ENCODE results near the gene MTA1. TPM values are rescaled to one million over a fixed set of nuclear protein-coding genes. Genes with fewer than 3 reads are reported as not detected.

The MTA1 gene
- total and polyA plus RNA-seq, 7 experiments from 2014 or later = 2.8 to 132 (median 117) TPM

GRCh38 chr14:105384041-105384557, 35.5 kb upstream of the MTA1 start:
- POLR2A ChIA-PET = no interaction called here
- Mint-ChIP-seq H3K4me1 (no peaks in the 10 kb centered on the region), H3K9me3 (no peaks in the 10 kb centered on the region), H3K27me3 (no peaks in the 10 kb centered on the region), H3K36me3 (peaks cover 0 to 10% (median 2%) of the 10 kb centered on the region in 5 donors), H3K27ac (no peak overlapping the region), H3K4me3 (no peak overlapping the region)
- Histone ChIP-seq H3K27ac (ENCODE audit: low read depth, low read length) (no peak overlapping the region), H3K9me3 (ENCODE audit: control insufficient read depth in 2 of 3, low read length in 3 of 3) (no peaks in the 10 kb centered on the region), H3K27me3 (ENCODE audit: control insufficient read depth in 2 of 2, insufficient read depth in 2 of 2, low read length in 2 of 2) (no peaks in the 10 kb centered on the region), H3K4me1 (ENCODE audit: control insufficient read depth in 2 of 2, insufficient read depth in 2 of 2, low read length in 2 of 2) (no peaks in the 10 kb centered on the region), H3K4me3 (ENCODE audit: low read length) (no peak overlapping the region), H3K36me3 (ENCODE audit: control insufficient read depth in 2 of 3, insufficient read depth in 3 of 3, low read length in 3 of 3) (peaks cover 0 to 39% (median 3%) of the 10 kb centered on the region in 3 experiments)
- no peak for DNase-seq
- ATAC-seq = no peak
- intact Hi-C loops (cut with micrococcal nuclease) = no loop called here
- CTCF ChIA-PET = no interaction called here

DNA sequence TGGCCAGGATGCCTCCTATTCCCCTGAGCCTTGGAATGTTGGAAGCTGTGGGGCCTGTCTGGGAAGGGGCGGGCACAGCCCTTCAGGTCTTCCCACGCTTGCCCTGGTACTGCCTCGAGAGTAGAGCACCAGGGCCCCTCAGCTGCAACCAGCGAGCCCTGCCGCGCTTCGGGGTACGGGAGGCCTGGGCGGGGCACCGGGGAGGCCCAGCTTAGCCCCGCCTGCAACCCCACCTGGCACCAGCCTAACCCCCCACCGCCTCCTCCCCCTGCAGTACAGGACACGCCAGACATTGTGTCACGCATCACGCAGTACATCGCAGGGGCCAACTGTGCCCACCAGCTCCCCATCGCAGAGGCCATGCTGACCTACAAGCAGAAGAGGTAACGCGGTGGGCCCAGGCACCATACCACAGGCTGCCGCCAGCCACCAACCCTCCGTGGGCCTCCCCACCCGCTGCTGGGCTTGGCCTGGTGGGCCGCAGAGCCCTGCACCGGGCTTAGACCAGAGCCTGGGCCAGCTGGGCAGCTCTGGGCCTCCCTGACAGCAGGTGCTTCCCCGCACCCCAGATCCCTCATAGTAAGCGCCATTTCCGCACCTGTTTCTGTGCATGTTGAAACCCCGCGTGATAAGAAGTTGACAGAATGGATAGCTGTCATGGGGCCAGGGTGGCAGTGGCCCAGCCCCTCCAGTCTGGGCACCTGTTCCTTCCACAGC, 34.9 kb upstream of the MTA1 start:
- CTCF ChIA-PET = no interaction called here
- Mint-ChIP-seq H3K9me3 (no peaks in the 10 kb centered on the region), H3K27me3 (no peaks in the 10 kb centered on the region), H3K4me1 (peaks cover 0 to under 1% (median 0%) of the 10 kb centered on the region in 7 donors), H3K4me3 (no peak overlapping the region), H3K27ac (no peak overlapping the region), H3K36me3 (peaks cover 0 to 10% (median 2%) of the 10 kb centered on the region in 5 donors)
- Histone ChIP-seq H3K4me1 (ENCODE audit: control insufficient read depth in 2 of 2, insufficient read depth in 2 of 2, low read length in 2 of 2) (no peaks in the 10 kb centered on the region), H3K27ac (ENCODE audit: low read depth, low read length) (no peak overlapping the region), H3K4me3 (ENCODE audit: low read length) (no peak overlapping the region), H3K27me3 (ENCODE audit: control insufficient read depth in 2 of 2, insufficient read depth in 2 of 2, low read length in 2 of 2) (no peaks in the 10 kb centered on the region), H3K9me3 (ENCODE audit: control insufficient read depth in 2 of 3, low read length in 3 of 3) (no peaks in the 10 kb centered on the region), H3K36me3 (ENCODE audit: control insufficient read depth in 2 of 3, insufficient read depth in 3 of 3, low read length in 3 of 3) (peaks cover 0 to 39% (median 3%) of the 10 kb centered on the region in 3 experiments)
- DNase-seq (no peak), ATAC-seq (no peak)
- intact Hi-C loops (cut with micrococcal nuclease) = no loop called here
- POLR2A ChIA-PET = no interaction called here

DNA sequence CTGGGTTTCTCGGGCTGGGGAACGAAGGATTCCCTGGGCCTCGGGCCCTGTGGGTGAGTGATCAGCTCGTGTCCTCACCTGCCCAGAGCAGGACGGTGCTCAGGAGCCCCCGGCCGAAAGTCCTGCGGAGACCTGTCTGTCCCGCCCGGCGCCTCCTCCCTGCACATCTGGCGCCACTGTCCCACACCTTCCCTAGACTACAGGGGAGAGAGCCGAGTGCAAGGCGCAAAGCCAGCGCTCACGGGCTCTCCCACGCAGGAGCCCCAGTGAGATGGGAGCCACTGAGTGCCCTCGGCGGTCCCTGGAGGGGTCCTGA, 34.3 kb upstream of the MTA1 start:
- no peak overlapping the region for H3K27ac ChIP-seq (ENCODE audit: low read depth, low read length)
- H3K4me3 Mint-ChIP-seq = no peak overlapping the region
- no peak overlapping the region for H3K27ac Mint-ChIP-seq
- no peak overlapping the region for H3K4me3 ChIP-seq (ENCODE audit: low read length)
- H3K4me1 Mint-ChIP-seq = peaks cover 0 to 5% (median 3%) of the 10 kb centered on the region in 7 donors
- peaks cover 0 to 10% (median 2%) of the 10 kb centered on the region in 5 donors for H3K36me3 Mint-ChIP-seq
- H3K4me1 ChIP-seq (ENCODE audit: control insufficient read depth in 2 of 2, insufficient read depth in 2 of 2, low read length in 2 of 2) = no peaks in the 10 kb centered on the region
- H3K27me3 Mint-ChIP-seq = no peaks in the 10 kb centered on the region
- H3K9me3 ChIP-seq (ENCODE audit: control insufficient read depth in 2 of 3, low read length in 3 of 3) = no peaks in the 10 kb centered on the region
- ChIA-PET POLR2A (no interaction called here), CTCF (no interaction called here)
- intact Hi-C loops (cut with micrococcal nuclease) = no loop called here
- DNase-seq (no peak), ATAC-seq (no peak)
- no peaks in the 10 kb centered on the region for H3K9me3 Mint-ChIP-seq
- no peaks in the 10 kb centered on the region for H3K27me3 ChIP-seq (ENCODE audit: control insufficient read depth in 2 of 2, insufficient read depth in 2 of 2, low read length in 2 of 2)
- H3K36me3 ChIP-seq (ENCODE audit: control insufficient read depth in 2 of 3, insufficient read depth in 3 of 3, low read length in 3 of 3) = peaks cover 0 to 39% (median 3%) of the 10 kb centered on the region in 3 experiments

DNA sequence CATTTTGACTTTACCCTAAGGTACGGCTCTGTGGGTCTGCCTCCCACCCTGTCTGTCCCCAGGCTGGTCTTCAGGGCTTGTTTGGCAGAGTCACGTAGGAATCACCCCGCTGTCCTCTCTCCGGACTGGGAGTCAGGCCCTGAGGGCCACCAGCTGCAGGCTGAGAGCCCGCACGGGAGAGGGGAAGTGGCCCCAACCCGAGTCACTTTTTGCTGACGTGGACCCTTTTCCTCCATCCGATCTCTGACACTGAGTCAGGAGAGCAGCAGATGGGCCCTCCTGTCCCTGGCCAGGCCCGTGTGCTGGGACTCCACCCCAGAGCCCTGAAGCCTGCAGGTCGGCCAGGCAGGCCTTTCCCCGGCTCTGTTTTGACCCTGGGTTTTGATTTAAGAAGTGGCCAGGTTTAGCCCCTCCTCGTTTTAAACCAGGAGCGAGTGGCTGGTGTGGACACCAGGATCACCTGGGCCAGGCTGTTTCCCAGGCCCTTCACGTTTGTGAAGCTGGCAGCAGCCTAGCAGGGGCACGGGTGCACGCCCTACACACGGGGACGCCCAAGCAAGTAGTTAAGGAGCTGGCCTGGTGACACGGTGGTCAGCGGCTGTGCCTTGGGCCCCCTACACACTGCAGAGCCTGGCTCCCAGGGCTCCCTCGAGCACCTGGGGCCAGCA, 33.8 kb upstream of the MTA1 start:
- H3K27me3 ChIP-seq (ENCODE audit: control insufficient read depth in 2 of 2, insufficient read depth in 2 of 2, low read length in 2 of 2) = no peaks in the 10 kb centered on the region
- intact Hi-C loops (cut with micrococcal nuclease) = no loop called here
- peaks cover 0 to 35% (median 3%) of the 10 kb centered on the region in 3 experiments for H3K36me3 ChIP-seq (ENCODE audit: control insufficient read depth in 2 of 3, insufficient read depth in 3 of 3, low read length in 3 of 3)
- no peaks in the 10 kb centered on the region for H3K4me1 ChIP-seq (ENCODE audit: control insufficient read depth in 2 of 2, insufficient read depth in 2 of 2, low read length in 2 of 2)
- no peak overlapping the region for H3K27ac Mint-ChIP-seq
- H3K4me3 ChIP-seq (ENCODE audit: low read length) = no peak overlapping the region
- ATAC-seq = no peak
- no peak overlapping the region for H3K4me3 Mint-ChIP-seq
- POLR2A ChIA-PET = no interaction called here
- H3K9me3 Mint-ChIP-seq = no peaks in the 10 kb centered on the region
- H3K27me3 Mint-ChIP-seq = no peaks in the 10 kb centered on the region
- H3K4me1 Mint-ChIP-seq = peaks cover 0 to 7% (median 4%) of the 10 kb centered on the region in 7 donors
- peaks cover 0 to 10% (median 2%) of the 10 kb centered on the region in 5 donors for H3K36me3 Mint-ChIP-seq
- no peak for DNase-seq
- no peaks in the 10 kb centered on the region for H3K9me3 ChIP-seq (ENCODE audit: control insufficient read depth in 2 of 3, low read length in 3 of 3)
- H3K27ac ChIP-seq (ENCODE audit: low read depth, low read length) = no peak overlapping the region
- CTCF ChIA-PET = no interaction called here

GRCh38 chr14:105386581-105387529, 32.8 kb upstream of the MTA1 start:
- H3K27ac Mint-ChIP-seq = no peak overlapping the region
- intact Hi-C loops (cut with micrococcal nuclease) = no loop called here
- ChIA-PET CTCF (no interaction called here), POLR2A (no interaction called here)
- Histone ChIP-seq H3K27me3 (ENCODE audit: control insufficient read depth in 2 of 2, insufficient read depth in 2 of 2, low read length in 2 of 2) (no peaks in the 10 kb centered on the region), H3K4me3 (ENCODE audit: low read length) (no peak overlapping the region), H3K36me3 (ENCODE audit: control insufficient read depth in 2 of 3, insufficient read depth in 3 of 3, low read length in 3 of 3) (peaks cover 0 to 32% (median 3%) of the 10 kb centered on the region in 3 experiments), H3K4me1 (ENCODE audit: control insufficient read depth in 2 of 2, insufficient read depth in 2 of 2, low read length in 2 of 2) (no peaks in the 10 kb centered on the region), H3K27ac (ENCODE audit: low read depth, low read length) (no peak overlapping the region), H3K9me3 (ENCODE audit: control insufficient read depth in 2 of 3, low read length in 3 of 3) (no peaks in the 10 kb centered on the region)
- H3K4me1 Mint-ChIP-seq = peaks cover 0 to 7% (median 4%) of the 10 kb centered on the region in 7 donors
- ATAC-seq (no peak), DNase-seq (no peak)
- no peaks in the 10 kb centered on the region for H3K9me3 Mint-ChIP-seq
- no peaks in the 10 kb centered on the region for H3K27me3 Mint-ChIP-seq
- H3K4me3 Mint-ChIP-seq = no peak overlapping the region
- peaks cover 0 to 10% (median 2%) of the 10 kb centered on the region in 5 donors for H3K36me3 Mint-ChIP-seq

- no peak overlapping the region for H3K4me3 Mint-ChIP-seq
- ChIA-PET CTCF (no interaction called here), POLR2A (no interaction called here)
- H3K4me1 Mint-ChIP-seq = peaks cover 0 to 7% (median 4%) of the 10 kb centered on the region in 7 donors
- Histone ChIP-seq H3K27me3 (ENCODE audit: control insufficient read depth in 2 of 2, insufficient read depth in 2 of 2, low read length in 2 of 2) (no peaks in the 10 kb centered on the region), H3K9me3 (ENCODE audit: control insufficient read depth in 2 of 3, low read length in 3 of 3) (no peaks in the 10 kb centered on the region), H3K36me3 (ENCODE audit: control insufficient read depth in 2 of 3, insufficient read depth in 3 of 3, low read length in 3 of 3) (peaks cover 0 to 27% (median 3%) of the 10 kb centered on the region in 3 experiments), H3K4me3 (ENCODE audit: low read length) (no peak overlapping the region), H3K27ac (ENCODE audit: low read depth, low read length) (no peak overlapping the region), H3K4me1 (ENCODE audit: control insufficient read depth in 2 of 2, insufficient read depth in 2 of 2, low read length in 2 of 2) (no peaks in the 10 kb centered on the region)
- no peak for ATAC-seq
- peaks cover 0 to 10% (median 2%) of the 10 kb centered on the region in 5 donors for H3K36me3 Mint-ChIP-seq
- no peaks in the 10 kb centered on the region for H3K9me3 Mint-ChIP-seq
- H3K27ac Mint-ChIP-seq = peak overlapping the region in 1 of 9 donors; percentile 40
- DNase-seq = no peak
- no peaks in the 10 kb centered on the region for H3K27me3 Mint-ChIP-seq
- intact Hi-C loops (cut with micrococcal nuclease) = no loop called here
Measured at GRCh38 chr14:105387530-105387922, 32.1 kb upstream of the MTA1 start.
